HFFc6 (cell line): Measurements from ENCODE around the gene IMP4. TPM values are rescaled to one million over a fixed set of nuclear protein-coding genes. Genes with fewer than 3 reads are reported as not detected.

Experiments used
- DNase-seq: peaks from one replicate; pipeline ENCODE4 v3.0.0-alpha.2; 2018
- H3K27ac Mint-ChIP-seq: 2 replicates; pipeline ENCODE4 v1.8.0; 2020; ENCODE audit warnings: mild to moderate bottlenecking, mixed read lengths
- H3K27me3 Mint-ChIP-seq: 2 replicates; pipeline ENCODE4 v1.8.0; 2021; ENCODE audit warnings: mild to moderate bottlenecking, moderate library complexity, mixed read lengths; ENCODE audit not compliant: insufficient read depth
- H3K36me3 Mint-ChIP-seq: 2 replicates; pipeline ENCODE4 v1.8.0; 2021; ENCODE audit warnings: low read depth, mixed read lengths
- H3K4me1 Mint-ChIP-seq: 2 replicates; pipeline ENCODE4 v1.8.0; 2020; ENCODE audit warnings: low read depth, mixed read lengths
- H3K4me3 Mint-ChIP-seq: 2 replicates; pipeline ENCODE4 v1.8.0; 2020; ENCODE audit warnings: mild to moderate bottlenecking, moderate library complexity, mixed read lengths
- H3K9me3 Mint-ChIP-seq: 2 replicates; pipeline ENCODE4 v1.8.0; 2020; ENCODE audit warnings: mild to moderate bottlenecking, mixed read lengths
- CTCF ChIP-seq: fragments of 200-600 bp; sonication (generic); IDR thresholded peaks from 2 replicates; pipeline ENCODE4 v1.5.0; 2021; ENCODE audit warnings: antibody characterized with exemption, mild to moderate bottlenecking
- total RNA-seq, 6 experiments: library from RNA; stranded (reverse); fragmentation: NEBNext Ultra II Directional; extraction: Animal tissue kit (Norgen Biotek cat#: 25700); gene quantifications; 2 replicates in 1 of 6; 3 replicates in 5 of 6; pipeline ENCODE4 v1.2.3, GENCODE V29; 2021

IMP4 gene
- total RNA-seq, 6 experiments from 2014 or later: 79.9 to 103 (median 90.4) TPM

- no peaks in the 10 kb centered on the region for H3K9me3 Mint-ChIP-seq
- no peak overlapping the region for H3K27ac Mint-ChIP-seq
- DNase-seq: no peak
- peaks cover 8% of the 10 kb centered on the region; the same call in 1 of the 2 replicates for H3K27me3 Mint-ChIP-seq
- H3K4me1 Mint-ChIP-seq: peaks cover 9% of the 10 kb centered on the region
- H3K36me3 Mint-ChIP-seq: peaks cover 44% of the 10 kb centered on the region
- no peak overlapping the region for H3K4me3 Mint-ChIP-seq
- TF ChIP-seq CTCF: no peak
Observed at GRCh38 chr2:130345091-130345490, 2.4 kb downstream of the IMP4 start.

- H3K4me3 Mint-ChIP-seq: no peak overlapping the region
- H3K27me3 Mint-ChIP-seq: peaks cover 8% of the 10 kb centered on the region; the same call in 1 of the 2 replicates
Observed at GRCh38 chr2:130345611-130346010, 2.9 kb downstream of the IMP4 start.

GRCh38 chr2:130346041-130346740 lies 3.5 kb downstream of the IMP4 start:
- Mint-ChIP-seq H3K4me1 (peaks cover 5% of the 10 kb centered on the region), H3K9me3 (no peaks in the 10 kb centered on the region), H3K36me3 (peaks cover 41% of the 10 kb centered on the region), H3K27me3 (peaks cover 8% of the 10 kb centered on the region; the same call in 1 of the 2 replicates), H3K4me3 (no peak overlapping the region), H3K27ac (peak overlapping the region; percentile 43; the same call in 1 of the 2 replicates)
- DNase-seq: no peak
- TF ChIP-seq CTCF: no peak

More at GRCh38 chr2:130345611-130346010, 2.9 kb downstream of the IMP4 start:
- Mint-ChIP-seq H3K27ac (no peak overlapping the region), H3K4me1 (peaks cover 9% of the 10 kb centered on the region), H3K36me3 (peaks cover 41% of the 10 kb centered on the region), H3K9me3 (no peaks in the 10 kb centered on the region)
- DNase-seq: no peak
- no peak for TF ChIP-seq CTCF

GRCh38 chr2:130346741-130347066 lies 4.0 kb downstream of the IMP4 start:
- TF ChIP-seq CTCF: no peak
- no peak for DNase-seq
- Mint-ChIP-seq H3K4me3 (no peak overlapping the region), H3K9me3 (no peaks in the 10 kb centered on the region), H3K27me3 (peaks cover 8% of the 10 kb centered on the region; the same call in 1 of the 2 replicates), H3K4me1 (peaks cover under 1% of the 10 kb centered on the region), H3K27ac (no peak overlapping the region), H3K36me3 (peaks cover 41% of the 10 kb centered on the region)

- H3K27ac Mint-ChIP-seq: no peak overlapping the region
- no peak for DNase-seq
- H3K4me3 Mint-ChIP-seq: no peak overlapping the region
- TF ChIP-seq CTCF: no peak
- no peaks in the 10 kb centered on the region; the same call in 1 of the 2 replicates for H3K4me1 Mint-ChIP-seq
- H3K9me3 Mint-ChIP-seq: no peaks in the 10 kb centered on the region
- H3K27me3 Mint-ChIP-seq: peaks cover 2% of the 10 kb centered on the region
- peaks cover 41% of the 10 kb centered on the region for H3K36me3 Mint-ChIP-seq
Observed at GRCh38 chr2:130347220-130347925, 4.7 kb downstream of the IMP4 start.
